Upper lobe of right lung (tissue), 1 donor: ENCODE measurements around the gene ZNF367. TPM values are rescaled to one million over a fixed set of nuclear protein-coding genes. Genes with fewer than 3 reads are reported as not detected.

Experiments
- ATAC-seq: fragments of 200-7000 bp; cut with Tn5 transposase; one replicate; pipeline ENCODE4 v1.9.1; 2020; ENCODE audit warnings: mild to moderate bottlenecking, moderate library complexity
- DNase-seq: peaks from one replicate; pipeline ENCODE4 v3.0.0-alpha.2; 2020
- H3K27ac ChIP-seq: fragments of 200-600 bp; one replicate; pipeline ENCODE4 v1.8.0; 2022
- H3K27me3 ChIP-seq: fragments of 200-600 bp; one replicate; pipeline ENCODE4 v1.8.0; 2022; ENCODE audit warnings: mild to moderate bottlenecking
- H3K36me3 ChIP-seq: fragments of 200-600 bp; one replicate; pipeline ENCODE4 v1.8.0; 2022
- H3K4me1 ChIP-seq: fragments of 200-600 bp; one replicate; pipeline ENCODE4 v1.8.0; 2022
- H3K4me3 ChIP-seq: fragments of 200-600 bp; one replicate; pipeline ENCODE4 v1.8.0; 2022; ENCODE audit warnings: mild to moderate bottlenecking
- H3K9me3 ChIP-seq: fragments of 200-600 bp; one replicate; pipeline ENCODE4 v1.8.0; 2022
- intact Hi-C: fragments of 100-400 bp; cut with DNase I; formaldehyde crosslinking; loops from one replicate; pipeline ENCODE4 v1.11.0; 2022
- total RNA-seq: library from RNA; stranded (reverse); fragmentation: NEBNext Ultra II Directional; extraction: Animal tissue kit (Norgen Biotek cat#: 25700); gene quantifications from one replicate; pipeline ENCODE4 v1.2.1, GENCODE V29; 2021
- TF ChIP-seq, protein P1 (sequence below): fragments of 200-600 bp; IDR thresholded peaks from one replicate; pipeline ENCODE4 v1.8.0; 2022; ENCODE audit warnings: antibody characterized with exemption
- donor health status: DM: no; HTN: yes; CAD: no; lungs with severe emphysema.

Gene ZNF367
- total RNA-seq, 1 donor from 2014 or later: 0.67 TPM

DNA sequence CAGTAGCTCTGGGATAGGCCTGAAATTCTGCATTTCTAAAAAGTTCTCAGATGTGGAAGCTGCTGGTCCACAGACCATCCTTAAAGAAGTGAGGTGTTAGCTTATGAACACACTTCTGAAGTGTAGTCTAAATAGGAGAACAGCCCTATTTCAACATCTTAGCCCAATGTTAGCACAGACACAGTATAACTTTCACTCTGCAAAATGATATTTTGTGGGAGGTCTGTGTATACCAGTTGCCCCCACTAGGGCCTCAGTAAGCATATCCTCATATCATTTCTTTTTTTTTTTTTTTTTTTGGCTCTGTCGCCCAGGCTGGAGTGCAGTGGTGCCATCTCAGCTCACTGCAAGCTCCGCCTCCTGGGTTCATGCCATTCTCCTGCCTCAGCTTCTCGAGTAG, 24.3 kb upstream of the ZNF367 start:
- Histone ChIP-seq H3K4me1 (no peaks in the 10 kb centered on the region), H3K4me3 (no peak overlapping the region), H3K27ac (no peak overlapping the region), H3K36me3 (no peaks in the 10 kb centered on the region), H3K9me3 (no peaks in the 10 kb centered on the region), H3K27me3 (no peaks in the 10 kb centered on the region)
- peak; percentile 56 for ATAC-seq
- TF ChIP-seq, protein P1, sequence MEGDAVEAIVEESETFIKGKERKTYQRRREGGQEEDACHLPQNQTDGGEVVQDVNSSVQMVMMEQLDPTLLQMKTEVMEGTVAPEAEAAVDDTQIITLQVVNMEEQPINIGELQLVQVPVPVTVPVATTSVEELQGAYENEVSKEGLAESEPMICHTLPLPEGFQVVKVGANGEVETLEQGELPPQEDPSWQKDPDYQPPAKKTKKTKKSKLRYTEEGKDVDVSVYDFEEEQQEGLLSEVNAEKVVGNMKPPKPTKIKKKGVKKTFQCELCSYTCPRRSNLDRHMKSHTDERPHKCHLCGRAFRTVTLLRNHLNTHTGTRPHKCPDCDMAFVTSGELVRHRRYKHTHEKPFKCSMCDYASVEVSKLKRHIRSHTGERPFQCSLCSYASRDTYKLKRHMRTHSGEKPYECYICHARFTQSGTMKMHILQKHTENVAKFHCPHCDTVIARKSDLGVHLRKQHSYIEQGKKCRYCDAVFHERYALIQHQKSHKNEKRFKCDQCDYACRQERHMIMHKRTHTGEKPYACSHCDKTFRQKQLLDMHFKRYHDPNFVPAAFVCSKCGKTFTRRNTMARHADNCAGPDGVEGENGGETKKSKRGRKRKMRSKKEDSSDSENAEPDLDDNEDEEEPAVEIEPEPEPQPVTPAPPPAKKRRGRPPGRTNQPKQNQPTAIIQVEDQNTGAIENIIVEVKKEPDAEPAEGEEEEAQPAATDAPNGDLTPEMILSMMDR: no peak
- DNase-seq: no peak
- intact Hi-C loops: no loop called here

DNA sequence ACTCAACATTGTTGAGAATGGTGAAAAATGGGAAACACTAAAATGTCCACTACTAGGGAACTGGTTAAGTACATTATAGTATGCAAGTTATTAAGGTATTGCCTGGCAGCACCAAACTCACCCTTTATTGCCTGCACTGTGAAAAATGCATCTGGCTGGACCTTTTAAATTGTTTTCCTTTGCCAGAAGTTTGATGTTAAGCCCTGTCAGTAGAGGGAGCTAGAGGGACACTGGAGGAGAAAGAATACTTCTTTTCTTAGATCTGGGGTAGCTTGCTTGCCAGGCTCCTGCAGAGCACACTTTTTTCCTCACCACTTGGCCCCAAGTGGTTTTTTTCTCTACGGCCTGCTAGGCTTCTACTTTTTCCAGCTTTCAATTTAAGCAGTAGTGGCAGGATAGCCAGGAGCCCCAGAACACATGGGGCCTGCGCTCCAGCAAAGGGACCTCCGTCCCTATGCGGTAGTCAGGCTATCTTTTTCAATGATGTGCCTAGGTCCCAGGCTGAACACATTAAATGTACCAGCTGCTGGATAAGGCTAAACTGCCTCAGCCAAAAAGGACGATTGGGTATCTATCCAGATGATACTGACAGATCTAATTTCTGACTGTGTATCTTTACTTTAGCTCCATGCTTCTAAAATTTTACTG, 23.8 kb upstream of the ZNF367 start:
- Histone ChIP-seq H3K4me3 (no peak overlapping the region), H3K4me1 (no peaks in the 10 kb centered on the region), H3K9me3 (no peaks in the 10 kb centered on the region), H3K36me3 (no peaks in the 10 kb centered on the region), H3K27me3 (no peaks in the 10 kb centered on the region), H3K27ac (no peak overlapping the region)
- TF ChIP-seq, protein P1: peak; percentile 48
- no peak for DNase-seq
- intact Hi-C loops: no loop called here
- peak; percentile 88 for ATAC-seq

DNA sequence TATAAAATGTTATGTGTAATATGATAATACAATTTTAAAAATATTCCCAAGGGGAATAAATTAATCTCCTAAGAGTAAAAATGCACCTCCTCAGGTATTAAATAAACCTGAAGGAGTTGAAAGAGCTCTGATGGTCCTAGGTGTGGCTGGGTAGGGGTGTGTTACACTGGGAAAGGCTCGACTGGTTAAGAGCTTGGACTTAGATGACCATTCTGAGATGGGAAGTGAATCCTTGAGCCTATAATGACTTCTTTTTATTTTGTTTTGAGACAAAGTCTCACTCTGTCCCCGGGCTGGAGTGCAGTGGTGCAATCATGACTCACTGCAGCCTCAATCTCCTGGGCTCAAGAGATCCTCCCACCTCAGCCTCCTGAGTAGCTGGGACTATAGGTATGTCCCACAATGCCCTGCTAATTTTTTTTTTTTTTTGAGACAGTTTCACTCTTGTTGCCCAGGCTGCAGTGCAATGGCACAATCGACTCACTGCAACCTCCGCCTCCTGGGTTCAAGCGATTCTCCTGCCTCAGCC, 22.6 kb upstream of the ZNF367 start:
- TF ChIP-seq, protein P1: no peak
- Histone ChIP-seq H3K9me3 (no peaks in the 10 kb centered on the region), H3K27me3 (no peaks in the 10 kb centered on the region), H3K4me3 (no peak overlapping the region), H3K27ac (no peak overlapping the region), H3K4me1 (no peaks in the 10 kb centered on the region), H3K36me3 (no peaks in the 10 kb centered on the region)
- no peak for ATAC-seq
- no peak for DNase-seq
- intact Hi-C loops: no loop called here

DNA sequence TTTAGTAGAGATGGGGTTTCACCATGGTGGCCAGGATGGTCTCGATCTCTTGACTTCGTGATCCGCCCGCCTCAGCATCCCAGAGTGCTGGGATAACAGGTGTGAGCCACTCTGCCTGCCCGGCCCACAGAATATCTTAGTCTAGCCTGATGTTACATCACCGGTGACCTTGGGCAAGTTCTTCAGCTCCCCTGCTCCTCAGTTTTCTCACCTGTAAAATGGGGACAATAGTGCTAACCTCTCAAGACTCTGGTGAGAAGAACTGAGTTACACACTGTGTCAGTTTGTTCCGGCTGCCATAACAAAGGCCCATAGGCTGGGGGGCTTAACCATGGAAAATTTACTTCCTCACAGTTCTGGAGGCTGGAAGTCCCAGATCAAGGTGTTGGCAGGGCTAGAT, 19.3 kb upstream of the ZNF367 start:
- no peaks in the 10 kb centered on the region for H3K27me3 ChIP-seq
- ATAC-seq (no peak), DNase-seq (no peak)
- TF ChIP-seq, protein P1: no peak
- no peak overlapping the region for H3K27ac ChIP-seq
- intact Hi-C loops: no loop called here
- H3K9me3 ChIP-seq: no peaks in the 10 kb centered on the region
- no peaks in the 10 kb centered on the region for H3K4me1 ChIP-seq
- no peaks in the 10 kb centered on the region for H3K36me3 ChIP-seq
- H3K4me3 ChIP-seq: no peak overlapping the region

DNA sequence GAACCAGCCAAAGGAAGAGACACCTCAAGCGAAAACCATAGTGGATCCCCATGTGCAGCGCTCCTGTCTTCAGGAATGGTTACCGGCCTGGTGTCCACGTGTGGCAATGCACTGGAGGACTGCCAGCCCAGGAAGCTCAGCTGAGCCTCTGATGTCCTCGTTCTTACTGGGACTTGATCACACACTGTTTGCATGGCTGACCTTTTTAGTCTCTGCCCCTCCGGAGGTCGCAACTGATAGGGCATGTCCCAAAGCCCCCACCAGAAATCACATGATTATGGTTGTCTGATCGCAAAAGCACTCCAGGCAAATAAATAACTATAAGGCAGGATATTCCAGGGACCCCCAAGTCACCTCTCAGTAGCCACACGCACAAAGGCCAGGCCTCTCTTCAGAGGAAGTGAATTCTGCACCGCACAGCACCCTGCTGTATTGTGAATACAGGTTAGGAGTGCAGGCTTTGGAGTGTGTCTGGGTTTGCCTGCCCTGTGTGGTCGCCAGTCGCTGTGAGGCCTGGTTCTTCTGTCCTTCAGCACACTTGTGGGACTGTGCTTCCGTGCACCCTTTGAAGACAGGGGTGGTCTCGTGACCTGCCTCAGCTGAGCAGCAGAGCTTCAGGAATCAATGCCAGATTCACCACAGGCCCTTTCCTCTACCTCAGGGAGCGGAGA, 18.4 kb upstream of the ZNF367 start:
- Histone ChIP-seq H3K36me3 (no peaks in the 10 kb centered on the region), H3K9me3 (no peaks in the 10 kb centered on the region), H3K4me3 (no peak overlapping the region), H3K4me1 (no peaks in the 10 kb centered on the region), H3K27me3 (no peaks in the 10 kb centered on the region), H3K27ac (no peak overlapping the region)
- intact Hi-C loops: no loop called here
- no peak for ATAC-seq
- TF ChIP-seq, protein P1: no peak
- DNase-seq: no peak
